ENCODE measurements around the gene ZNF827. TPM values are rescaled to one million over a fixed set of nuclear protein-coding genes. Genes with fewer than 3 reads are reported as not detected.

ZNF827 gene
- total and polyA plus RNA-seq, 2 of the 13 experiments (the other 11 are each of a cell fraction or from before 2014, with no cell fraction given) = 2.8 TPM

DNA sequence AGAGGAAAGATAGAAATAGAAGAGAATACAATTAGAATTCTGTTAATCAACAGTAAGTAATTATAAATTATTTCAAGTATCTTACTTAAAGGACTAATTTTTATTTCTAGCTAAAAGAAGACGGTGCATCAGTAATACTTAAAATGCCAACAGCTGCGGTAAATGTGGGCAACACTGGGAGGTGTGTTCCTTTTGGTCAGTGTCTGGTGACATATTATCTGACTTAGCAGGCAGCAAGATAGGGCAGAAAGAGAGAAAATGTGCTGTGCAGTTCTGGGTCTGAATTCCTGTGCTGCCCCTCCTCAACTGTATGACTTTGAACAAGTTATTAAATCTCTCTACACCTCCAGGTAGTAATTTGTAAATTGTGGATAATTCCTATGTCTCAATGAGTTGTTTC, 120.6 kb downstream of the ZNF827 start (continued):
- TF ChIP-seq ZNF724P (CRISPR knock-in tag; IDR thresholded peaks at IDR 0.05; ENCODE audit: borderline replicate concordance) (no peak), ZNF329 (CRISPR knock-in tag; IDR thresholded peaks at IDR 0.05; ENCODE audit: low read depth) (no peak), NFATC3 (CRISPR knock-in tag; IDR thresholded peaks at IDR 0.05) (no peak)

DNA sequence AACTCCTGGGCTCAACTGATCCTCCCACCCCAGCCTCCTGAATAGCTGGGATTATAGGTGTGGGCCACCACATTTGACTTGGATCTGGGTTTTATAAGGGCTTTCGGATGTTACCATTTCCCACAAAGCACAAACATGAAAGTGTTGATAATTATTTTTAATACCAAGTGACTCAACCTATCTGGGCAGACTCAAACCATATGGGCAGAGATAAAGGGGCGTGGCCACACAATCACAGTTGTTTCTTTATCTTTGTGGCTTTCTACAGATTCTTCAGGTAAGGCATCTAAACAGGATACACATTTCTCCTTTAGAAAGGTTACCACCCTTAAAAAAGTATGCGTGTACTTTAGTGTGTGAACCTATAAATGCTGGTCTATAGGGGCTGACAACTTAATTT, 122.5 kb downstream of the ZNF827 start:
- intact Hi-C loops (cut with micrococcal nuclease; ENCODE audit: unreplicated experiment) (no loop called here), in situ Hi-C loops (cut with HindIII; ENCODE audit: extremely low pct_ligation_motif_present, low pct_unique_long_range_greater_than_20kb) (no loop called here)
- Histone ChIP-seq H3K9ac (ENCODE audit: insufficient read depth, low read depth, low read length) (no peak overlapping the region), H3K79me2 (ENCODE audit: insufficient read depth, low read length) (no peaks in the 10 kb centered on the region), H3K9me3 (ENCODE audit: low read length) (no peaks in the 10 kb centered on the region), H3K4me2 (ENCODE audit: low read depth, low read length) (no peak overlapping the region), H4K20me1 (ENCODE audit: insufficient read depth, low read length) (no peaks in the 10 kb centered on the region), H2AFZ (ENCODE audit: low read length) (no peak overlapping the region), H3K36me3 (replicated peaks in 1 of 2; ENCODE audit: control insufficient read depth in 1 of 2, insufficient read depth in 2 of 2, low read length in 2 of 2) (peaks cover 2 to 16% of the 10 kb centered on the region in 2 experiments; a peak in 3 of 5 replicates), H3K27ac (ENCODE audit: extremely low read length, insufficient read depth, low read length) (no peak overlapping the region), H3K27me3 (ENCODE audit: control insufficient read depth in 1 of 2, insufficient read depth in 2 of 2, low read length in 2 of 2) (no peaks in the 10 kb centered on the region), H3K4me1 (ENCODE audit: insufficient read depth, low read length) (no peaks in the 10 kb centered on the region), H3K4me3 (replicated peaks in 1 of 3; ENCODE audit: insufficient read depth in 1 of 3, low read depth in 2 of 3, low read length in 3 of 3) (no peak overlapping the region)
- FAIRE-seq (no peak), DNase-seq (ENCODE audit: low spot score) (no peak), ATAC-seq (no peak)
- ChIA-PET POLR2A (no interaction called here), CTCF (ENCODE audit: low intra/inter-chr PET ratio, low total read pairs) (no interaction called here)
- TF ChIP-seq, protein P1, sequence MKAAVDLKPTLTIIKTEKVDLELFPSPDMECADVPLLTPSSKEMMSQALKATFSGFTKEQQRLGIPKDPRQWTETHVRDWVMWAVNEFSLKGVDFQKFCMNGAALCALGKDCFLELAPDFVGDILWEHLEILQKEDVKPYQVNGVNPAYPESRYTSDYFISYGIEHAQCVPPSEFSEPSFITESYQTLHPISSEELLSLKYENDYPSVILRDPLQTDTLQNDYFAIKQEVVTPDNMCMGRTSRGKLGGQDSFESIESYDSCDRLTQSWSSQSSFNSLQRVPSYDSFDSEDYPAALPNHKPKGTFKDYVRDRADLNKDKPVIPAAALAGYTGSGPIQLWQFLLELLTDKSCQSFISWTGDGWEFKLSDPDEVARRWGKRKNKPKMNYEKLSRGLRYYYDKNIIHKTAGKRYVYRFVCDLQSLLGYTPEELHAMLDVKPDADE (CRISPR knock-in tag; IDR thresholded peaks at IDR 0.05) = no peak
- TF ChIP-seq ZNF121 (CRISPR knock-in tag; IDR thresholded peaks at IDR 0.05) = peak; percentile 14; the same call in 1 of the 2 replicates
- WGBS (ENCODE audit: low lambda C conversion rate) = 92% methylated on average over 3 of the region's 3 CpGs
- BruUV-seq (replicated peaks) = no TSS peak

DNA sequence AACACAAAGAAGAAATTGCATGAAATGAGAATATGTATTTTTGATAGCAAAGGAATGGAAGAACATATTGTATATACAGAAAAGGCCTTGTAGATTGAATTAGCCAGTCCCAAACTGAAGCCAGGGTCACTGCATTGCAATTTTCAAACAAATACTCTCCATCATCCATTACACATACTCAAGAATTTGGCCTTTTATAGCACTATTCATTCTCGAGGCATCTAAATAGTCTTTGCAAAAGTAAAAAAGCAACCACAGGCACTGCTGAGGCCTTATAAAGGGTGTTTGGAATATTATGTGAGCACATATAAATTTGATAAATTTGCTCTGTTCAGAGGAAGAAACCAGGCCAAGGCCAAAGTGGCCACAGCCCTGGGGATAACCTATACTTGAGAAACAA, 123.0 kb downstream of the ZNF827 start:
- no peaks in the 10 kb centered on the region for H3K79me2 ChIP-seq (ENCODE audit: insufficient read depth, low read length)
- H3K4me3 ChIP-seq (replicated peaks in 1 of 3; ENCODE audit: insufficient read depth in 1 of 3, low read depth in 2 of 3, low read length in 3 of 3) = no peak overlapping the region
- ATAC-seq (no peak), FAIRE-seq (no peak), DNase-seq (ENCODE audit: low spot score) (no peak)
- no peaks in the 10 kb centered on the region for H3K9me3 ChIP-seq (ENCODE audit: low read length)
- no peak overlapping the region for H2AFZ ChIP-seq (ENCODE audit: low read length)
- ChIA-PET CTCF (ENCODE audit: low intra/inter-chr PET ratio, low total read pairs) (no interaction called here), POLR2A (no interaction called here)
- intact Hi-C loops (cut with micrococcal nuclease; ENCODE audit: unreplicated experiment) = no loop called here
- no peaks in the 10 kb centered on the region for H3K4me1 ChIP-seq (ENCODE audit: insufficient read depth, low read length)
- BruUV-seq (replicated peaks) = no TSS peak
- H4K20me1 ChIP-seq (ENCODE audit: insufficient read depth, low read length) = no peaks in the 10 kb centered on the region
- no peak for TF ChIP-seq ZNF343 (CRISPR knock-in tag; IDR thresholded peaks at IDR 0.05)
- no peak for TF ChIP-seq PPARG (CRISPR knock-in tag; conservative IDR thresholded peaks at IDR 0.05)
- no peak for TF ChIP-seq KDM1A (CRISPR knock-in tag; IDR thresholded peaks at IDR 0.05)
- in situ Hi-C loops (cut with HindIII; ENCODE audit: extremely low pct_ligation_motif_present, low pct_unique_long_range_greater_than_20kb) = no loop called here
- WGBS (ENCODE audit: low lambda C conversion rate) = 94% methylated on average over 1 of the region's 1 CpG
- no peak overlapping the region for H3K9ac ChIP-seq (ENCODE audit: insufficient read depth, low read depth, low read length)
- H3K4me2 ChIP-seq (ENCODE audit: low read depth, low read length) = no peak overlapping the region
- peaks cover 2 to 16% of the 10 kb centered on the region in 2 experiments; a peak in 3 of 5 replicates for H3K36me3 ChIP-seq (replicated peaks in 1 of 2; ENCODE audit: control insufficient read depth in 1 of 2, insufficient read depth in 2 of 2, low read length in 2 of 2)
- H3K27ac ChIP-seq (ENCODE audit: extremely low read length, insufficient read depth, low read length) = no peak overlapping the region
- H3K27me3 ChIP-seq (ENCODE audit: control insufficient read depth in 1 of 2, insufficient read depth in 2 of 2, low read length in 2 of 2) = no peaks in the 10 kb centered on the region

All from HepG2 (cell line).